CD4-positive, alpha-beta memory T cell (primary cell): ENCODE measurements around the gene ADGRG6. TPM values are rescaled to one million over a fixed set of nuclear protein-coding genes. Genes with fewer than 3 reads are reported as not detected.

ENCODE experiments used
- CTCF ChIA-PET: fragments of 350-600 bp; sonication (Branson Sonifier 250); formaldehyde crosslinking; loops from one replicate; lab custom pipeline; 2021; ENCODE audit warnings: inconsistent platforms; ENCODE audit not compliant: partially characterized antibody; lab: Charles Lee
- POLR2A ChIA-PET: fragments of 350-600 bp; sonication (Branson Sonifier 250); formaldehyde crosslinking; loops from one replicate; lab custom pipeline; 2021; ENCODE audit not compliant: partially characterized antibody; lab: Charles Lee
- DNase-seq, 5 donors: peaks; one replicate each; pipeline versions ENCODE4 v3.0.0 to v3.0.0-alpha.2; 2020 to 2022; ENCODE audit warnings: mixed read lengths in 1 of 5
- H3K27ac ChIP-seq: one replicate; pipeline ENCODE4 v1.7.0; 2013; ENCODE audit warnings: low read depth, low read length
- H3K27me3 ChIP-seq: 2 replicates; pipeline ENCODE4 v1.7.0; 2013; ENCODE audit warnings: mild to moderate bottlenecking, low read length, moderate library complexity; ENCODE audit not compliant: insufficient read depth
- H3K36me3 ChIP-seq: 2 replicates; pipeline ENCODE4 v1.7.0; 2013; ENCODE audit warnings: mild to moderate bottlenecking, low read length, moderate library complexity; ENCODE audit not compliant: insufficient read depth
- H3K4me1 ChIP-seq: 2 replicates; pipeline ENCODE4 v1.7.0; 2013; ENCODE audit warnings: mild to moderate bottlenecking, low read length, moderate library complexity; ENCODE audit not compliant: insufficient read depth
- H3K4me3 ChIP-seq, 2 donors: one replicate each; pipeline ENCODE4 v1.7.0; 2013; ENCODE audit warnings: low read length in 2 of 2, mild to moderate bottlenecking in 1 of 2
- H3K9me3 ChIP-seq, 2 donors: one replicate each; pipeline ENCODE4 v1.7.0; 2013; ENCODE audit warnings: low read length in 2 of 2, control low read depth in 1 of 2; ENCODE audit not compliant: control insufficient read depth in 1 of 2
- H3K27ac Mint-ChIP-seq, 7 donors: one replicate each; pipeline ENCODE4 v1.8.0; 2020 to 2021; ENCODE audit warnings: mixed read lengths in 7 of 7, mild to moderate bottlenecking in 6 of 7, inconsistent platforms in 3 of 7, moderate library complexity in 3 of 7
- H3K27me3 Mint-ChIP-seq, 2 donors: one replicate each; pipeline ENCODE4 v1.8.0; 2020 to 2021; ENCODE audit warnings: mixed read lengths in 2 of 2
- H3K36me3 Mint-ChIP-seq, 2 donors: one replicate each; pipeline ENCODE4 v1.8.0; 2020 to 2021; ENCODE audit warnings: mixed read lengths in 2 of 2, inconsistent platforms in 1 of 2, mild to moderate bottlenecking in 1 of 2
- H3K4me1 Mint-ChIP-seq, 4 donors: one replicate each; pipeline ENCODE4 v1.8.0; 2020 to 2021; ENCODE audit warnings: mixed read lengths in 4 of 4, mild to moderate bottlenecking in 1 of 4
- H3K4me3 Mint-ChIP-seq, 8 donors: one replicate each; pipeline ENCODE4 v1.8.0; 2020 to 2021; ENCODE audit warnings: mixed read lengths in 8 of 8, mild to moderate bottlenecking in 7 of 8, moderate library complexity in 6 of 8, inconsistent platforms in 3 of 8
- H3K9me3 Mint-ChIP-seq, 8 donors: one replicate each; pipeline ENCODE4 v1.8.0; 2020 to 2021; ENCODE audit warnings: mixed read lengths in 8 of 8, mild to moderate bottlenecking in 5 of 8, inconsistent platforms in 3 of 8, moderate library complexity in 1 of 8
- intact Hi-C: fragments of 100-400 bp; cut with micrococcal nuclease; formaldehyde crosslinking; loops from one replicate; pipeline ENCODE4 v1.15.1; 2023
- polyA plus RNA-seq, 2 donors: library from polyadenylated mRNA; unstranded; fragments of 300-500 nt; fragmentation: Illumina TruSeq; gene quantifications; one replicate each; pipeline ENCODE4 v1.2.3, GENCODE V29; 2021
- total RNA-seq, 2 experiments: library from RNA; stranded (reverse); gene quantifications; one replicate each; pipeline ENCODE4 v1.2.3, GENCODE V29; 2021

The ADGRG6 gene
- total and polyA plus RNA-seq, 4 experiments from 2014 or later: 0.22 to 0.47 TPM; not detected in 2

GRCh38 chr6:142328070-142328469 lies 26.3 kb downstream of the ADGRG6 start:
- Histone ChIP-seq H3K4me1 (no peaks in the 10 kb centered on the region), H3K36me3 (no peaks in the 10 kb centered on the region), H3K4me3 (no peak overlapping the region), H3K27me3 (no peaks in the 10 kb centered on the region), H3K9me3 (no peaks in the 10 kb centered on the region), H3K27ac (no peak overlapping the region)
- Mint-ChIP-seq H3K27ac (no peak overlapping the region), H3K36me3 (no peaks in the 10 kb centered on the region), H3K9me3 (no peaks in the 10 kb centered on the region), H3K27me3 (peaks cover 5 to 6% of the 10 kb centered on the region in 2 donors), H3K4me1 (peaks cover 0 to 6% (median 5%) of the 10 kb centered on the region in 4 donors), H3K4me3 (no peak overlapping the region)
- no peak for DNase-seq
- intact Hi-C loops: no loop called here
- CTCF ChIA-PET: no interaction called here
- POLR2A ChIA-PET: no interaction called here

GRCh38 chr6:142329486-142330113 lies 27.8 kb downstream of the ADGRG6 start:
- POLR2A ChIA-PET: no interaction called here
- peaks cover 0 to 6% (median 5%) of the 10 kb centered on the region in 4 donors for H3K4me1 Mint-ChIP-seq
- intact Hi-C loops: no loop called here

GRCh38 chr6:142331075-142331551 lies 29.3 kb downstream of the ADGRG6 start:
- H3K9me3 ChIP-seq: no peaks in the 10 kb centered on the region
- no peaks in the 10 kb centered on the region for H3K27me3 ChIP-seq
- intact Hi-C loops: no loop called here
- H3K36me3 Mint-ChIP-seq: no peaks in the 10 kb centered on the region
- H3K36me3 ChIP-seq: no peaks in the 10 kb centered on the region
- no peaks in the 10 kb centered on the region for H3K4me1 ChIP-seq
- no peak overlapping the region for H3K27ac ChIP-seq
- ChIA-PET POLR2A (interaction anchor here (1.1 kb wide), 1 partner anchor 79 kb away, joined by 4 read pairs; no protein-coding TSS in a partner anchor), CTCF (no interaction called here)
- H3K4me3 Mint-ChIP-seq: no peak overlapping the region
- peak in 1 of 5 donors; percentile 11 for DNase-seq
- no peak overlapping the region for H3K4me3 ChIP-seq
- H3K27me3 Mint-ChIP-seq: peaks cover 0 to 6% of the 10 kb centered on the region in 2 donors
- peaks cover 0 to 6% (median 5%) of the 10 kb centered on the region in 4 donors for H3K4me1 Mint-ChIP-seq
- no peak overlapping the region for H3K27ac Mint-ChIP-seq
- no peaks in the 10 kb centered on the region for H3K9me3 Mint-ChIP-seq

More at GRCh38 chr6:142329486-142330113, 27.8 kb downstream of the ADGRG6 start:
- no peak for DNase-seq
- H3K9me3 Mint-ChIP-seq: no peaks in the 10 kb centered on the region
- no peak overlapping the region for H3K27ac Mint-ChIP-seq
- H3K36me3 Mint-ChIP-seq: no peaks in the 10 kb centered on the region
- H3K9me3 ChIP-seq: no peaks in the 10 kb centered on the region
- H3K4me1 ChIP-seq: no peaks in the 10 kb centered on the region
- H3K36me3 ChIP-seq: no peaks in the 10 kb centered on the region
- peaks cover 2 to 6% of the 10 kb centered on the region in 2 donors for H3K27me3 Mint-ChIP-seq
- H3K4me3 Mint-ChIP-seq: no peak overlapping the region
- CTCF ChIA-PET: no interaction called here
- H3K4me3 ChIP-seq: no peak overlapping the region
- H3K27ac ChIP-seq: no peak overlapping the region
- no peaks in the 10 kb centered on the region for H3K27me3 ChIP-seq

DNA sequence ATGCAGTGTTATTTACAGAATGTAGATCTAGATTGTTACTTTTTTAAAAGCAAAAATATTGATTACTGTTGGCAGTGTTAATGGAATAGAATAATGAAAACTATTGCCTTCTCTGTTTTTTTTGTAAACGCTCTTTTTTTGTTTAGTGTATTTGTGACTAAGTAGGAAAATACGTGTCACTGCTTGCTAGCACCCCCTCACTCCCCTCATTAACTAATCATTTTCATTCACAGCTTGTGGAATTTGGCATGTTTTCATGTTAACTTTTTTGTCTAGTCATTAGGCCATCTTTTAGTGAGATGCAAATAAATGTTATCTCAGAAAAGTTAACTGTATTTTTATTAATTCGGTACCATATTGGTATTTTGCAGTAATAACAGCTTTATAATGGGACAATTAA lies 29.8 kb downstream of the ADGRG6 start:
- POLR2A ChIA-PET: no interaction called here
- H3K27ac Mint-ChIP-seq: no peak overlapping the region
- H3K9me3 ChIP-seq: no peaks in the 10 kb centered on the region

DNA sequence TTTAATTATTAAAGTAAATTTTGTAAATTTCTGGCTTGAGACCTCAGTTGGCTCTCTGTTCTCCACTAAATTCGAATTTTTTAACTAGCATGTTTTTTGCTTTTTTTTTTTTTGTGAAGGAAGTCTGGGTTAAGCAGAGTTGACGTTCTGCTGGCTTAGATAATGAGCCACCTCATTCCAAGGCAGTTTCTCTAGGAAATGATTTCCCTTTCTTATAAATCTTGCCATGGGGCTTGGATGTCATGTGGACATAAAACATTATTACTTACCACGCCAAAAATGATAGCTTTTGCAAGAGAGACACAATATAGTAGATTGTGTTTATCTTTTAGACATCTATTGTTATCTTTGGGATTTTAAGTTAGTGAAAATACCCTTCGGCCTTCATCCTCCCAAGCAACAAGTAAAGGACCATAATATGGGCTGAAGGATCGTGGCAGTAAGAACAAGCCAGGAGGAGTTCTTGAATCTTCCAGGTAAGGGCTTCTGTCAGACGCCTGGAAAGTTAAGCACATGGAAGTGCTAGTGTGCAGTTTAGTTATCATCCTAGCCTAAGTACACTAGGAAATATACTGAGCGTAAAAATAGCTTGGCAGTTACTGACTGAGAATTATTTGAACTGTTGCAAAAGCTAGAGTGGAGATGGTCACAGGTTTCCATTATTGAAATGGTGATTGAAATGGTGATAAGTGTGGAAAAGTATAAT lies 30.7 kb downstream of the ADGRG6 start:
- Mint-ChIP-seq H3K27me3 (peaks cover 0 to 1% of the 10 kb centered on the region in 2 donors), H3K9me3 (no peaks in the 10 kb centered on the region), H3K36me3 (no peaks in the 10 kb centered on the region), H3K4me3 (no peak overlapping the region), H3K4me1 (peaks cover 0 to 6% (median 5%) of the 10 kb centered on the region in 4 donors), H3K27ac (no peak overlapping the region)
- H3K27ac ChIP-seq: no peak overlapping the region
- ChIA-PET CTCF (no interaction called here), POLR2A (no interaction called here)
- intact Hi-C loops: no loop called here
- no peak overlapping the region for H3K4me3 ChIP-seq
- H3K27me3 ChIP-seq: no peaks in the 10 kb centered on the region
- no peaks in the 10 kb centered on the region for H3K36me3 ChIP-seq
- no peaks in the 10 kb centered on the region for H3K4me1 ChIP-seq
- H3K9me3 ChIP-seq: no peaks in the 10 kb centered on the region
- DNase-seq: no peak

More for the DNA sequence above, 29.8 kb downstream of the ADGRG6 start:
- DNase-seq: no peak
- Histone ChIP-seq H3K36me3 (no peaks in the 10 kb centered on the region), H3K4me3 (no peak overlapping the region), H3K27me3 (no peaks in the 10 kb centered on the region), H3K27ac (no peak overlapping the region), H3K4me1 (no peaks in the 10 kb centered on the region)
- no peak overlapping the region for H3K4me3 Mint-ChIP-seq
- H3K9me3 Mint-ChIP-seq: no peaks in the 10 kb centered on the region
- intact Hi-C loops: no loop called here
- no peaks in the 10 kb centered on the region for H3K36me3 Mint-ChIP-seq
- H3K27me3 Mint-ChIP-seq: peaks cover 0 to 4% of the 10 kb centered on the region in 2 donors
- CTCF ChIA-PET: no interaction called here
- H3K4me1 Mint-ChIP-seq: peaks cover 0 to 6% (median 5%) of the 10 kb centered on the region in 4 donors

GRCh38 chr6:142333431-142333830 lies 31.6 kb downstream of the ADGRG6 start:
- Histone ChIP-seq H3K4me1 (no peaks in the 10 kb centered on the region), H3K9me3 (no peaks in the 10 kb centered on the region), H3K36me3 (no peaks in the 10 kb centered on the region), H3K27me3 (no peaks in the 10 kb centered on the region), H3K4me3 (no peak overlapping the region), H3K27ac (no peak overlapping the region)
- H3K9me3 Mint-ChIP-seq: no peaks in the 10 kb centered on the region
- POLR2A ChIA-PET: no interaction called here
- H3K36me3 Mint-ChIP-seq: no peaks in the 10 kb centered on the region
- peaks cover 0 to 6% (median 5%) of the 10 kb centered on the region in 4 donors for H3K4me1 Mint-ChIP-seq
- no peak overlapping the region for H3K4me3 Mint-ChIP-seq
- H3K27me3 Mint-ChIP-seq: peaks cover 0 to 1% of the 10 kb centered on the region in 2 donors
- H3K27ac Mint-ChIP-seq: no peak overlapping the region
- CTCF ChIA-PET: no interaction called here
- DNase-seq: no peak
- intact Hi-C loops: no loop called here

DNA sequence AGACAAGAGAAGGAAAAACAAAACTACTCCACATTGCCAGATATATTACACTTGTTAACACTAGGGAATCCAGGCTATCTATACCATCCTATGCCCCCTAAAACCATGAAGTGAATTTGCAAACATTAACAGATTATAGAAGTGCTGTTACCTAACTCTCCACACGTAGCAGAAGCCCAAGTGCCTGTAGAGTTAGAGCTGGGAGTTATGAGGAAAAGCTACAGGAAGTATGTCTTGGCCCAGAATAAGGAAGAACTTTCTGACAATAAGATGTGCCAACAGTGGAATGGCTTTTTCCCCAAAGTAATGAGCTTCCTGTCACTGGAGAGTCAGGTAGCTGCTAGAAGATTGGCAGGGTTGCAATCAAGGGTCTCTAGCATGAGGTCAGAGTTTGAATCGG lies 32.5 kb downstream of the ADGRG6 start:
- Histone ChIP-seq H3K27me3 (no peaks in the 10 kb centered on the region), H3K4me3 (no peak overlapping the region), H3K27ac (no peak overlapping the region), H3K36me3 (no peaks in the 10 kb centered on the region), H3K9me3 (no peaks in the 10 kb centered on the region), H3K4me1 (no peaks in the 10 kb centered on the region)
- intact Hi-C loops: no loop called here
- Mint-ChIP-seq H3K27me3 (peaks cover 0 to 3% of the 10 kb centered on the region in 2 donors), H3K9me3 (no peaks in the 10 kb centered on the region), H3K27ac (no peak overlapping the region), H3K4me3 (no peak overlapping the region), H3K36me3 (no peaks in the 10 kb centered on the region), H3K4me1 (peaks cover 0 to 6% (median 5%) of the 10 kb centered on the region in 4 donors)
- no peak for DNase-seq
- POLR2A ChIA-PET: no interaction called here
- CTCF ChIA-PET: no interaction called here
